GM12891 (cell line): ENCODE data around the gene CBX2.

Source experiments
- DNase-seq: peaks from one replicate; pipeline ENCODE4 v3.0.0; 2011; ENCODE audit warnings: low spot score; ENCODE audit not compliant: insufficient read length
- FAIRE-seq: peaks from 2 replicates; lab custom pipeline; 2011; peaks lifted over from hg19 to GRCh38; lab: Jason Lieb, UNC
- PAX5 ChIP-seq: IDR thresholded peaks from 2 replicates; pipeline ENCODE4 v1.6.1; 2011; ENCODE audit warnings: low read length, moderate library complexity, mild to moderate bottlenecking; ENCODE audit not compliant: insufficient read depth, severe bottlenecking
- POLR2A ChIP-seq: IDR thresholded peaks from 2 replicates; pipeline ENCODE4 v1.6.1; 2011; ENCODE audit warnings: low read depth, low read length, control low read depth
- POLR2AphosphoS5 ChIP-seq: IDR thresholded peaks from 2 replicates; pipeline ENCODE4 v1.6.1; 2011; ENCODE audit warnings: low read depth, low read length, control low read depth
- POU2F2 ChIP-seq: IDR thresholded peaks from 2 replicates; pipeline ENCODE4 v1.6.1; 2011; ENCODE audit warnings: low read depth, mild to moderate bottlenecking, control low read depth, low read length, moderate library complexity
- SPI1 ChIP-seq: IDR thresholded peaks from 2 replicates; pipeline ENCODE4 v1.6.1; 2011; ENCODE audit warnings: low read depth, low read length, control low read depth
- TAF1 ChIP-seq: IDR thresholded peaks from 2 replicates; pipeline ENCODE4 v1.6.1; 2011; ENCODE audit warnings: low read depth, low read length, control low read depth

Gene CBX2

GRCh38 chr17:79735096-79735495, 42.9 kb upstream of the CBX2 start:
- no peak for FAIRE-seq
- no peak for DNase-seq
- no peak for TF ChIP-seq POLR2AphosphoS5
- no peak for TF ChIP-seq POU2F2
- no peak for TF ChIP-seq POLR2A
- no peak for TF ChIP-seq TAF1
- no peak for TF ChIP-seq SPI1
- no peak for TF ChIP-seq PAX5

- TF ChIP-seq POLR2A (no peak), POLR2AphosphoS5 (no peak), TAF1 (no peak), SPI1 (no peak), PAX5 (no peak), POU2F2 (no peak)
- FAIRE-seq (no peak), DNase-seq (no peak)
Measured at GRCh38 chr17:79737046-79737921, 40.7 kb upstream of the CBX2 start.

GRCh38 chr17:79737922-79738578, 39.9 kb upstream of the CBX2 start:
- TF ChIP-seq POLR2AphosphoS5 (no peak), PAX5 (no peak), TAF1 (no peak), POLR2A (no peak), POU2F2 (no peak), SPI1 (no peak)
- FAIRE-seq (no peak), DNase-seq (no peak)

- no peak for FAIRE-seq
- no peak for TF ChIP-seq PAX5
- TF ChIP-seq POLR2A: no peak
- no peak for TF ChIP-seq POLR2AphosphoS5
- no peak for TF ChIP-seq TAF1
- TF ChIP-seq SPI1: no peak
- no peak for TF ChIP-seq POU2F2
- no peak for DNase-seq
Measured at GRCh38 chr17:79738643-79739042, 39.3 kb upstream of the CBX2 start.

- DNase-seq: no peak
- TF ChIP-seq POU2F2 (no peak), POLR2AphosphoS5 (no peak), PAX5 (no peak), TAF1 (no peak), POLR2A (no peak), SPI1 (no peak)
- no peak for FAIRE-seq
Measured at GRCh38 chr17:79739148-79740062, 38.5 kb upstream of the CBX2 start.

- no peak for TF ChIP-seq TAF1
- no peak for TF ChIP-seq SPI1
- TF ChIP-seq POLR2A: no peak
- no peak for TF ChIP-seq POU2F2
- TF ChIP-seq PAX5: no peak
- TF ChIP-seq POLR2AphosphoS5: no peak
- FAIRE-seq (no peak), DNase-seq (no peak)
Measured at GRCh38 chr17:79740413-79740812, 37.5 kb upstream of the CBX2 start.

- no peak for FAIRE-seq
- no peak for DNase-seq
- TF ChIP-seq POLR2A (no peak), POLR2AphosphoS5 (no peak), SPI1 (no peak), TAF1 (no peak), PAX5 (no peak), POU2F2 (no peak)
Measured at GRCh38 chr17:79741401-79741750, 36.6 kb upstream of the CBX2 start.

GRCh38 chr17:79741751-79742588, 36.0 kb upstream of the CBX2 start:
- peak; percentile 16 for FAIRE-seq

More at GRCh38 chr17:79741751-79742588, 36.0 kb upstream of the CBX2 start:
- DNase-seq: peak; percentile 79
- TF ChIP-seq TAF1 (no peak), POLR2A (no peak), PAX5 (no peak), POU2F2 (no peak), POLR2AphosphoS5 (no peak), SPI1 (no peak)
